ENCODE results near the gene IFNAR1.

DNA sequence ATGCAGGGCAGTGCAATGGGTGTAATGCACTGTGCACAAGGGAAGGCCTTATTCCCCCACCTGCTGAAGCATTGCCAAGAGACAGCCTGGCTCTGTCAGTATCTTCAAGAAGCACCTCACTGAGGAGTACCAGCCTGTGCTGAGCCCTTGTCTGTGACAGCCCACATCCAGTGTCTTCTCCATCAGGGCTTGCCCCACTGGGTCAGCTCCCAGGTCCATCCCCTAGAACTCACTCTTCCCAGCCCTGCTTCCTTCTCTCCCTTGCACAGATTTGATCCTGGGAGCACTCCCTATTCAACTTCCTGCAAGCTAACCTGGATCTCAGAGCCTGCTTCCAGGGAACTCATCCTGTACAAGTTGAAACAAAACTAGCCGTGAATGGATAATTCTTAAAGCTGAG lies 44.8 kb downstream of the IFNAR1 start:
- TF ChIP-seq, protein P1, sequence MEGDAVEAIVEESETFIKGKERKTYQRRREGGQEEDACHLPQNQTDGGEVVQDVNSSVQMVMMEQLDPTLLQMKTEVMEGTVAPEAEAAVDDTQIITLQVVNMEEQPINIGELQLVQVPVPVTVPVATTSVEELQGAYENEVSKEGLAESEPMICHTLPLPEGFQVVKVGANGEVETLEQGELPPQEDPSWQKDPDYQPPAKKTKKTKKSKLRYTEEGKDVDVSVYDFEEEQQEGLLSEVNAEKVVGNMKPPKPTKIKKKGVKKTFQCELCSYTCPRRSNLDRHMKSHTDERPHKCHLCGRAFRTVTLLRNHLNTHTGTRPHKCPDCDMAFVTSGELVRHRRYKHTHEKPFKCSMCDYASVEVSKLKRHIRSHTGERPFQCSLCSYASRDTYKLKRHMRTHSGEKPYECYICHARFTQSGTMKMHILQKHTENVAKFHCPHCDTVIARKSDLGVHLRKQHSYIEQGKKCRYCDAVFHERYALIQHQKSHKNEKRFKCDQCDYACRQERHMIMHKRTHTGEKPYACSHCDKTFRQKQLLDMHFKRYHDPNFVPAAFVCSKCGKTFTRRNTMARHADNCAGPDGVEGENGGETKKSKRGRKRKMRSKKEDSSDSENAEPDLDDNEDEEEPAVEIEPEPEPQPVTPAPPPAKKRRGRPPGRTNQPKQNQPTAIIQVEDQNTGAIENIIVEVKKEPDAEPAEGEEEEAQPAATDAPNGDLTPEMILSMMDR (conservative IDR thresholded peaks at IDR 0.05; ENCODE audit: low read length) = no peak
- TF ChIP-seq EZH2phosphoT487 (IDR thresholded peaks at IDR 0.05; ENCODE audit: borderline replicate concordance) = no peak

Data from Loucy (cell line).